ENCODE results near the gene PPP4R2.

The PPP4R2 gene

DNA sequence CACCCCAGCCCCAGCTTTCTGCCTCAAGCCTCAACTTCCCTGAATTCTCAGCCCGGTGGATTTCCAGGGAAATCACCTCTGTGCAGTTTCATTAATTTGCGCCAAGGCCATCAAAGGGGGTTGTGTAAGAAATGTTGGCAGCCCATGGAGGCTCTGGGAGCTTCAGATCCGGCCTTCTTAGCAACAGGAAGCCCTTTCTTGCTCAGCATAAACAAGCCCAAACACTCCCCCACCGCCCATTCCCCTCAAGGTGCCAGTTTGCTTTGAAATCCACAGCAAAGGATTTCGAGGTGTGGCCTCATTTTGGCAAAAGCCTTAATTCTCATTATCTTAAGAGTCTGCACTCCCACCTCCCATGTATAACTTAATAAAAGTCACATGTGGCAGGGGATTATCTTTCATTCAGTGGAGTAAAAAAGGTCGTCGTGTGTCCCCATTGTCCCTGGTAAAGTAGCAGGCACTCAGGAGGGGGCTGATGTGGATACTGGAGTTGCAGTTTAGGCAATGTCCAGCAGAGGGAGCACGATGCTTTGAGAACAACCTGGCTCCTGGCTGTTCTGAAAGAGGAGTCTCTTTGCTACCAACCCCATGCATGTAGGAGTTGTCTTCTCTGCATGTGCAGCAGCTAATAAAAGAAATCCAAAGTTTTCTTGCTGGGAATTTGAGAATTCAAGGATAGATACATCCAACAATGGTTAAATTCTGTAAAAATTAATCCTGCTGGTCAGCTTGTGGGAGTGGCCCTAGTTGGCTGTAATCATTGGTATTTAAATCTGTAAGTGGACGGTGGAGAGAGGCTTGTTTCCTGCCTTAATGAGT lies 104.3 kb downstream of the PPP4R2 start:
- DNase-seq (ENCODE audit: low read depth in 2 of 2), result peak; percentile 86
- TF ChIP-seq, protein P1, sequence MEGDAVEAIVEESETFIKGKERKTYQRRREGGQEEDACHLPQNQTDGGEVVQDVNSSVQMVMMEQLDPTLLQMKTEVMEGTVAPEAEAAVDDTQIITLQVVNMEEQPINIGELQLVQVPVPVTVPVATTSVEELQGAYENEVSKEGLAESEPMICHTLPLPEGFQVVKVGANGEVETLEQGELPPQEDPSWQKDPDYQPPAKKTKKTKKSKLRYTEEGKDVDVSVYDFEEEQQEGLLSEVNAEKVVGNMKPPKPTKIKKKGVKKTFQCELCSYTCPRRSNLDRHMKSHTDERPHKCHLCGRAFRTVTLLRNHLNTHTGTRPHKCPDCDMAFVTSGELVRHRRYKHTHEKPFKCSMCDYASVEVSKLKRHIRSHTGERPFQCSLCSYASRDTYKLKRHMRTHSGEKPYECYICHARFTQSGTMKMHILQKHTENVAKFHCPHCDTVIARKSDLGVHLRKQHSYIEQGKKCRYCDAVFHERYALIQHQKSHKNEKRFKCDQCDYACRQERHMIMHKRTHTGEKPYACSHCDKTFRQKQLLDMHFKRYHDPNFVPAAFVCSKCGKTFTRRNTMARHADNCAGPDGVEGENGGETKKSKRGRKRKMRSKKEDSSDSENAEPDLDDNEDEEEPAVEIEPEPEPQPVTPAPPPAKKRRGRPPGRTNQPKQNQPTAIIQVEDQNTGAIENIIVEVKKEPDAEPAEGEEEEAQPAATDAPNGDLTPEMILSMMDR (IDR thresholded peaks at IDR 0.05; ENCODE audit: low read depth, low read length), result peak; percentile 93
- H3K4me3 ChIP-seq (replicated peaks in 1 of 2; ENCODE audit: low read depth in 2 of 2, low read length in 2 of 2), result no peak overlapping the region

DNA sequence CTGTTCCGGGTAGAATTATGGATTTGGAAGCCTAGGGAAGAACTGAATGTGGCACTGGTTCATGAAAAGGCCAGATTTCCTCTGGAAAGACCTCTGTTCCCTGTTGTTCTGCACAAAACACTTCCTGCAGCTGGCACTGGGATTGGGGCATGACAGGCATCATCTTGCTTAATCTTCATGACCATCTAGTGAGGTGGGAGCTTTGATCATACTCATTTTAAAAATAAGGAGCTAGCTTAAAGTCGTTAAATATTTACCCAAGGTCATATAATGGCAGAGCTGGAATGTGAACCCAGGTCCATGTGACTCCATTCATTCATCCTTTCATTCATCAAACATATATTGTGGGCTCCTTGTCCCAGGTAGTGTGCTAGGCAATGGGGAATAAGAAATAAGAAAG lies 105.3 kb downstream of the PPP4R2 start:
- no peak for DNase-seq (ENCODE audit: low read depth in 2 of 2)
- no peak overlapping the region for H3K4me3 ChIP-seq (replicated peaks in 1 of 2; ENCODE audit: low read depth in 2 of 2, low read length in 2 of 2)
- TF ChIP-seq, protein P1 (IDR thresholded peaks at IDR 0.05; ENCODE audit: low read depth, low read length), result no peak

- TF ChIP-seq, protein P1 (IDR thresholded peaks at IDR 0.05; ENCODE audit: low read depth, low read length), result no peak
- no peak for DNase-seq (ENCODE audit: low read depth in 2 of 2)
These were observed 110.6 kb downstream of the PPP4R2 start for GRCh38 chr3:73107215-73107614.

DNA sequence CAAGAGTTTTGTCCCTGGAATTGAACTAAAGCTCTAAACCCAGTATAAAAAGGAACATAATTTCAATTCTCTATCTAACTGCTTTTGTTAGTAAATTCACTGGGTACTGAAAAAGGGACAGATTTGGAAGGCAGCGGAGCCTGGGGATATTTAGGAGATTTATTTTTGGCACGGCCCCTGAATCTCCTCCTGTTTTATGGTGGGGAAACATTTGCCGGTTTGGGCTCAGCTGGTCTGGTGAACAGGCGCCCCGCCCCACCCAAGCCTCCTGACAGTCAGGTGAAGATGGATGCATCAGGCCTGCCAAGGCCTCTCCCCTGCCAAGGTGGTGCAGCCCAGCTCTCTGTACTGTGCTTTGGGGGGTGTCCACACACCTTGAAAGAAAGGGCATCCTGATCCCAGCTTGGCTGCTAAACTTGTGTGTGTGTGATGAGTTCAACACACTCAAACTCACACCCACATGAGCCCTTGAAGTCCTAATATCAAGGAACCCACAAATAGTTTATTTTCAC lies 111.1 kb downstream of the PPP4R2 start:
- H3K4me3 ChIP-seq (replicated peaks in 1 of 2; ENCODE audit: low read depth in 2 of 2, low read length in 2 of 2), result no peak overlapping the region
- TF ChIP-seq, protein P1 (IDR thresholded peaks at IDR 0.05; ENCODE audit: low read depth, low read length), result no peak

More at GRCh38 chr3:73107215-73107614, 110.6 kb downstream of the PPP4R2 start:
- no peak overlapping the region for H3K4me3 ChIP-seq (replicated peaks in 1 of 2; ENCODE audit: low read depth in 2 of 2, low read length in 2 of 2)

DNA sequence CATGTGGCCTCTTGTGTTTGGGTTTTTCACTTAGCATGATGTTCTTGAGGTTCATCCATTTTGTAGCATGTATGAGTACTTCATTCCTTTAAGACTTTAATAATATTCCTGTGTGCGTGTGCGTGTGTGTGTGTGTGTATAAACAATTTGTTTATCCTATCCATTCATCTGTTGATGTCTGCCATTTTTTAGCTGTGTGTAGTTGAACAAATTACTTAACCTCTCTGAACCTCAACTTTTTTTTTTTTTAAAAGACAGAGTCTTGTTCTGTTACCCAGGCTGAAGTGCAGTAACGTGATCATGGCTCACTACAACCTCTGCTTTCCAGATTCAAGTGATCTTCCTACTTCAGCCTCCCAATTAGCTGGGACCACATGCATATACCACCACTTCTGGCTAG lies 112.1 kb downstream of the PPP4R2 start:
- no peak overlapping the region for H3K4me3 ChIP-seq (replicated peaks in 1 of 2; ENCODE audit: low read depth in 2 of 2, low read length in 2 of 2)
- DNase-seq (ENCODE audit: low read depth in 2 of 2), result no peak
- TF ChIP-seq, protein P1 (IDR thresholded peaks at IDR 0.05; ENCODE audit: low read depth, low read length), result no peak

More for the DNA sequence above, 111.1 kb downstream of the PPP4R2 start:
- DNase-seq (ENCODE audit: low read depth in 2 of 2), result no peak

DNA sequence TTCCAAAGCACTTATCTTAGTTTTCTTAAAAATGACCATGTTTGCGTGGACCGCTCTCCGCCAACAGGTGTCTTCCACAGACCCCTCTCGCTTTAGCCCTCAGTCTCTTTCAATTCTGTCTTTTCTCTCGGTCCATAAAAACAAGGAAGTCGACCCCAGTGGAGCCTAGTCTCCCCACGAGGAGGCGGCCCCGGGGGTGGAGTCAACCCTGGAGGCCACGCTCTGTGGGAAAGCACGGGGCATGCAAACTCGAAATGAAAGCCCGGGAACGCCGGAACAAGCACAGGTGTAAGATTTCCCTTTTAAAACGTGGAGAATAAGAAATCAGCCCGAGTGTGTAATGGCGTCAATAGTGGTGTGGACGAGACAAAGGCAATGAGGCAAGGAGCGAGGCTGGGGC lies 113.9 kb downstream of the PPP4R2 start:
- H3K4me3 ChIP-seq (replicated peaks in 1 of 2; ENCODE audit: low read depth in 2 of 2, low read length in 2 of 2), result no peak overlapping the region
- TF ChIP-seq, protein P1 (IDR thresholded peaks at IDR 0.05; ENCODE audit: low read depth, low read length), result no peak
- DNase-seq (ENCODE audit: low read depth in 2 of 2), result no peak
